ENCODE data around the gene SIX6. TPM values are rescaled to one million over a fixed set of nuclear protein-coding genes. Genes with fewer than 3 reads are reported as not detected.

SIX6 gene
- total RNA-seq = not detected in 2 replicates

GRCh38 chr14:60508707-60509437 is at the start of gene SIX6:
Gene SIX6, plus strand, starts transcription at chr14:60509146. Its CDS starts 253 bp downstream, at chr14:60509399.

GRCh38 chr14:60485598-60486251 is 23.2 kb upstream of the SIX6 start, which contains the start of gene C14orf39:
Gene C14orf39, minus strand, starts transcription at chr14:60486063. Its CDS starts 985 bp downstream, at chr14:60485078.

Other genes starting within 250 kb of the SIX6 start
- gene C14orf39, start 23.1 kb upstream of the SIX6 start, total RNA-seq = 0.05 TPM in 1 of 2 replicates, not detected in the other
- 0.05 TPM in 1 of 2 replicates, not detected in the other for gene SIX1, start 140.3 kb downstream of the SIX6 start, total RNA-seq
- 5.3 and 12.3 TPM in 2 replicates for gene SIX4, start 215.2 kb downstream of the SIX6 start, total RNA-seq
- 37.1 and 57.3 TPM in 2 replicates for gene MNAT1, start 225.6 kb downstream of the SIX6 start, total RNA-seq

Data from smooth muscle cell of the umbilical artery (primary cell).